NK-92 (cell line): ENCODE data around the gene SLCO2B1.

Experiments
- DNase-seq: peaks from one replicate; lab custom pipeline; 2025; ENCODE audit not compliant: unreplicated experiment; lab: John Stamatoyannopoulos, UW

Gene SLCO2B1

GRCh38 chr11:75145196-75145971 lies 5.5 kb upstream of the SLCO2B1 start:
- no peak for DNase-seq

- DNase-seq: no peak
Observed at GRCh38 chr11:75145972-75146519, 4.9 kb upstream of the SLCO2B1 start.

GRCh38 chr11:75146711-75147110 lies 4.2 kb upstream of the SLCO2B1 start:
- no peak for DNase-seq

- DNase-seq: no peak
Observed at GRCh38 chr11:75147191-75147874, 3.6 kb upstream of the SLCO2B1 start.

- DNase-seq: no peak
Observed at GRCh38 chr11:75147875-75148263, 3.0 kb upstream of the SLCO2B1 start.

- no peak for DNase-seq
Observed at GRCh38 chr11:75148436-75148983, 2.4 kb upstream of the SLCO2B1 start.

- DNase-seq: no peak
Observed at GRCh38 chr11:75149766-75150465, 991 bp upstream of the SLCO2B1 start.

- DNase-seq: no peak
Observed at GRCh38 chr11:75151346-75152047, 590 bp downstream of the SLCO2B1 start.

GRCh38 chr11:75152090-75152489 lies 1.2 kb downstream of the SLCO2B1 start:
- DNase-seq: no peak

GRCh38 chr11:75152651-75153427 lies 1.9 kb downstream of the SLCO2B1 start:
- no peak for DNase-seq

- no peak for DNase-seq
Observed at GRCh38 chr11:75154646-75155569, 4.0 kb downstream of the SLCO2B1 start.

- DNase-seq: no peak
Observed at GRCh38 chr11:75155570-75156422, 4.9 kb downstream of the SLCO2B1 start.

- DNase-seq: no peak
Observed at GRCh38 chr11:75158241-75158640, 7.3 kb downstream of the SLCO2B1 start.

- DNase-seq: no peak
Observed at GRCh38 chr11:75158696-75159150, 7.8 kb downstream of the SLCO2B1 start.

GRCh38 chr11:75159151-75159953 lies 8.4 kb downstream of the SLCO2B1 start:
- no peak for DNase-seq

- DNase-seq: no peak
Observed at GRCh38 chr11:75160220-75160757, 9.4 kb downstream of the SLCO2B1 start.

- DNase-seq: no peak
Observed at GRCh38 chr11:75160880-75161279, 10.0 kb downstream of the SLCO2B1 start.
